ENCODE measurements around the gene C1GALT1. TPM values are rescaled to one million over a fixed set of nuclear protein-coding genes. Genes with fewer than 3 reads are reported as not detected.
A peak's percentile ranks its signal among the peaks of the same experiment; 100 is the strongest.
"Not testable (repeated sequence)": the region's sequence is repeated elsewhere in the genome, so short reads cannot be mapped to it uniquely, and the experiment has no call there.

Gene C1GALT1
- 27.6 and 45.5 TPM in 2 replicates for total RNA-seq

DNA sequence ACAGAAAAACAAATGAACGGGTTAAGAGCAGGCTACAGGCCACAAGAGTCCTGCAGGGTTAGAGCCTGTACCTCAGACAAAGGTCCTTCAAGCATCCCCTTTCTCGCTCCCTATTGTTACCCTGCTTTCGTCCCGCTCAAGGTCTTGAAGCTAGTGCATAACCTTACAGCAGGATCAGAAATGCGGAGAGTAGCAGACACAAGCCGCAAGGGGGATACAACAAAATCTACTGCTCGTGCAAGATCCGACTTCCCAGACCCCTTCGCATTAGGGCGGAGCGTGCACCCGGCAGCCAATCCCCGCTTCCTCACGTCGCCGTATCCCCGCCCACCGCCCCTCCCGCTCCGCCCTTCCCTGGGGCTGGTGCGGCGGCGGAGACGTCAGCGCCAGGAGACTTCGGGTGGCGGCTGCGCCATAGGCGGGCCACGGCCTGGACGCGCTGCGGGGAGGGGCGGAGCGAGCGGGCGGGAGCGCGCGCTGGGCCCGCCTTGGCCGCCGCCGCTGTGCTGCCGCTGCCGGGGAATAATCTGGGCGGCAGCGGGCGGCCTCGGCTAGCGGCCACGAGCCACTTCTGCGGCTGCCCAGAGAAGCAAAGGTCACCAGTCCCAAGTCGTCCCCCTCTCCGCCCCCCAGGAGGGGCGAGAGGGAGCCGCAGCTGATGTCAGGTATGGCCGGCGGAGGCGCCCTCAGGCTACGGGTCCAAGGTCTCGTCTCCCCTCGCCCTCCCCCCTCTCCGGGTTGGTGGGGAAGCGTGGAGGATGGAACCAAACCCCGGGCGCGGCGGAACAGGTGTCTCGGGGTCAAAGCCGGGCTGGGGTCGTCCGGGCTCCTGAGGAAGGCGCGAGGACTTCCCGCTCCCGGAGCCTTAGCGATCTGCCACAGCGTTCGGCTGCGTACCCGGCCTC lies at the start of gene C1GALT1:
Gene C1GALT1, plus strand, starts transcription at position 389 of the 905 bp plus-strand sequence. CDS start 51,776 bp downstream, outside the sequence.
- DNase-seq, result peak; percentile 99

DNA sequence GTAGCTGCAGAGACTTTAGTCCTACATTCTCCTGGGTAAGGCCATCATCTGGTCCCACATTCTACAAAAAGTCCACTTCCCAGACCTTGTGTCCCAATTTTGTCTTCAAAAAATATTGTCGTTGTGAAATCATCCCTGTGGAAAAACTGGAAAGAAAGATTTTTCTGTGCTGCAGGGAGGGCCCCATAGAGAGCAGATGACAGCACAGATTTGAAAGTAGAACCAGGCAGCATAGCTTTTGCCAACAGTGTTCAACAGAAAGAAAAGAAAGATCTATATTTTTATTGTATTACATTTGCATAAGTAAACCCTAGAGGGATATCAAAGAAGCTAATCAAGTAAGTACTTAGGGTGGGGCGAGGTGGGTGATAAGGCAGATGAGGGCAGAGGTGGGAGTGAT lies 48.3 kb upstream of the C1GALT1 start:
- DNase-seq, result no peak

- DNase-seq, result no peak
These were observed 47.3 kb upstream of the C1GALT1 start for GRCh38 chr7:7135074-7135473.

- DNase-seq, result not testable (repeated sequence)
These were observed 46.4 kb upstream of the C1GALT1 start for GRCh38 chr7:7135924-7136323.

DNA sequence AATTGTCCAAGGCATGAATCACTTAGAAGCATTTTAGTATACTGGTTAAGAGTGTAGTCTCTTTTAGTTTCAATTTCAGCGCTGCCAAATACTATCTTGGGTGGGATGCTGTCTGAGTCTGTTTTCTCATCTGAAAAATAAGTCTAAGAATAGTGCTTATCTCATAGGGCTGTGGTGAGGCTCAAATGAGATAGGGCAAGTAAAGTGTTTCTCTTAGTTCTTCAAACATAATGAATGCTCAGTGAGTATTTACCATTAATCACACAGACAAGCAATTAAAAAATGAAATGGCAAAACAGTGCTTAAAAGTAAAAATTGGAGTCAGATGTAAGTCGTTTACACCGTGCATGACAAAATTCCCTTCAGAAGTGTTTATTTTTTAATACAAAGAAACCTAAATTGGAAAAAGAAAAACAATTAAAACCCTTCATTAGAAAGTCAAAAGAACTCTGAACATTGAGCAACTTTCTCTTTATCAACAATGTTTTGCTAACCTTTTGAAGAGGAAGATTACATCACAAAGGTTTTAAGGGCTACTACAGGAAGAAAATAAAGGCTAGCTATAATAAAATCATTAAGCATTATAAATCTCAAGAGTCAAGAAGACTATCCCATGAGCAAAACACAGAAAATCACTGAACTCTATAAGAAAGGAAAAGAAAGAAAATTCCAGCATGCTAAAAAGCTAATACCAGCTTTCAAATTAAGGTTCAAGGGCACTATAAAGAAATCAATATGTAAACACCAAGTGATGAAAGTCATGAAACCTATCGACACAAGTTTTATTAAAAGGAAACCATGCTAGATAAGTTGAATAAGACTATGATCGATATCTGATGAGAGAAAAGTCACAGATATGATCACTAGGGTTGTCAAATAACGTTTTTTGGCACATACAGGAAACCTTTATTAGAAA lies 45.6 kb upstream of the C1GALT1 start:
- no peak for DNase-seq

- no peak for DNase-seq
These were observed 43.4 kb upstream of the C1GALT1 start for GRCh38 chr7:7138897-7139296.

DNA sequence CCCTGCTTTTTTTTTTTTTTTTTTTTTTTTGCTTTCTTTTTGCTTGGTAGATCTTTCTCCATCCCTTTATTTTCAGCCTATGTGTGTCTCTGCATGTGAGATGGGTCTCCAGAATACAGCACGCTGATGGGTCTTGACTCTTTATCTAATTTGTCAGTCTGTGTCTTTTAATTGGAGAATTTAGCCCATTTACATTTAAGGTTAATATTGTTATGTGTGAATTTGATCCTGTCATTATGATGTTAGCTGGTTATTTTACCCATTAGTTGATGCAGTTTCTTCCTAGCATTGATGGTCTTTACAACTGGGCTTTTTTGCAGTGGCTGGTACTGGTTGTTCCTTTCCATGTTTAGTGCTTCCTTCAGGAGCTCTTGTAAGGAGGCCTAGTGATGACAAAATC lies 38.9 kb upstream of the C1GALT1 start:
- DNase-seq, result not testable (repeated sequence)

DNA sequence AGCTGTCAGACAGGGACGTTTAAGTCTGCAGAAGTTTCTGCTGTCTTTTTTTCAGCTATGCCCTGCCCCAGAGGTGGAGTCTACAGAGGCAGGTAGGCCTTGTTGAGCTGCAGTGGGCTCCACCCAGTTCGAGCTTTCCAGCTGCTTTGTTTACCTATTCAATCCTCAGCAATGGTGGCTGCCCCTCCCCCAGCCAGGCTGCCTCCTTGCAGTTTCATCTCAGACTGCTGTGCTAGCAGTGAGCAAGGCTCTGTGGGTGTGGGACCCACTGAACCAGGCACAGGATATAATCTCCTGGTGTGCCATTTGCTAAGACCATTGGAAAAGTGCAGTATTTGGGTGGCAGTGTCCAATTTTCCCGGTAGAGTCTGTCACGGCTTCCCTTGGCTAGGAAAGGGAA lies 37.2 kb upstream of the C1GALT1 start:
- DNase-seq, result not testable (repeated sequence)

DNA sequence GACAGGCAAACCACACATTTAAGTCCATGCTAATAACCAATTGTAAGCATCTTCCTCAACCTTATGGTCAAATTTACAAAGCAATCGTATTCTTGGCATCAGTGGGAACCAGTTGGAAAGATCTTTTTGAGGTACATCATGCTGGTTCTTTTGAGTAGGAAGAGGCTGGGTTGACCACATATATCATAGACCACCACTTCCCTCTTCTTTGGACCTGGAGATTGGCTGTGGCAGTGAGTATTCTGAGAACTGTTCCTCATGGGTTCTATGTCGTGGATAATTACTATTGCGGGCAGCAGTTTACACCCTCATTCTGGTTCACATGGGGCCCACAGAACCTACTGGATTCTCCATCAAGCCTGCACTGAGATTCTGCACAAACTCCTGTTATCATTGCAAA lies 35.5 kb upstream of the C1GALT1 start:
- DNase-seq, result no peak

- DNase-seq, result no peak
These were observed 33.4 kb upstream of the C1GALT1 start for GRCh38 chr7:7148798-7149481.

GRCh38 chr7:7151285-7151684 lies 31.1 kb upstream of the C1GALT1 start:
- no peak for DNase-seq

DNA sequence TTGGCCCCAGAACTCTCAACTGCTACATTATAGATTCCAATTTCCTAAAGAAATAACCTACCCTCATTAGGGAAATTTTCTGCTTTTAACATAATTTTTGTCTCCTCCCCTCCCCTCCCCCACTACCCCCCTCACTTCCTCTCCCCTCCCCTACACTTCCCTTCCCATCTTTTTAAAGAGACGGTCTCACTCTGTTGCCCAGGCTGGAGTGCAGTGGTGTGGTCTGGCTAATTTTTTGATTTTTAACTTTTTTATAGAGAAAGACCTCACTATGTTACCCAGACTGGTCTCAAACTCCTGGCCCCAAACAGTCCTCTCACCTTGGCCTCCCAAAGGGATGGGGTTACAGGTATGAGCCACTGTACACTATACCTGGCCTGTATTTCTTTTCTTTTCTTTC lies 30.5 kb upstream of the C1GALT1 start:
- DNase-seq, result no peak

DNA sequence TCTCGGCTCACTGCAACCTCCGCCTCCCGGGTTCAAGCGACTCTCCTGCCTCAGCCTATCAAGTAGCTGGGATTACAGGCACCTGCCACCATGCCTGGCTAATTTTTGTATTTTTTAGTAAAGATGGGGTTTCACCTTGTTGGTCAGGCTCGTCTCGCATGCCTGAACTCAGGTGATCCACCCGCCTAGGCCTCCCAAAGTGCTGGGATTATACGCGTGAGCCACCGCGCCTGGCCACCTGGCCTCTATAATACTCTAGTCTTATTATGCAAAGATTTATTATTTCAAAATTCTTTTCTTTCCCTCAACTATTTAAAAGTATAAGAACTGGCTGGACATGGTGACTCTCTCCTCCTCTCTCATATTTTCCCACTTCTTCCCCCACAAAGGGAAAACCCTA lies 30.0 kb upstream of the C1GALT1 start:
- DNase-seq, result no peak

DNA sequence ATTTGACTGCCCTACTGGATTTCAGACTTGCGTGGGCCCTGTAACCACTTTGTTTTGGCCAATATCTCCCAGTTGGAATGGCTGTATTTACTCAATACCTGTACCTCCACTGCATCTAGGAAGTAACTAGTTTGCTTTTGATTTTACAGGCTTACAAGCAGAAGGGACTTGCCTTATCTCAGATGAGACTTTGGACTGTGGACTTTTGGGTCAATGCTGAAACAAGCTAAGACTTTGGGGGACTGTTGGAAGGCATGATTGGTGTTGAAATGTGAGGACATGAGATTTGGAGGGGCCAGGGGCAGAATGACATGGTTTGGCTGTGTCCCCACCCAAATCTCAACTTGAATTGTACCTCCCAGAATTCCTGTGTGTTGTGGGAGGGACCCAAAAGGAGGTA lies 28.0 kb upstream of the C1GALT1 start:
- DNase-seq, result not testable (repeated sequence)

DNA sequence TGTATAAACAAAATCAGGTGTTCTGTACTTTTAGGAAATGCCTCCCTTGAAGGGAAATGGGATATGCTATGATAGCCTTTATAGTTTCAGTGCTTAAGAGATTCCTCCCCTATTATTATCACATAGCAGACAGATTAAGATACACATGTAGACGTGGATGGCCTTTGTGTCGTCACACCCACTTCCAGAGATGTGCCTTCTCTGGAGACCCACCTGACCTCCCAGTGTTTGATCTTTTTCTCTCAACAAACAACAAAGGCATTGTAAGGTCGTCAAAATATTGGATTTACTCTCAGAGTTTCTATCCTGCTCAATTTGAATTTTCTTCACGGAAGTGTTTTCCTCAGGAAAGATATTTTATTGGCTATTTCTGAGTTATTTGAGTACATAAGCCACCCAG lies 25.7 kb upstream of the C1GALT1 start:
- DNase-seq, result no peak

DNA sequence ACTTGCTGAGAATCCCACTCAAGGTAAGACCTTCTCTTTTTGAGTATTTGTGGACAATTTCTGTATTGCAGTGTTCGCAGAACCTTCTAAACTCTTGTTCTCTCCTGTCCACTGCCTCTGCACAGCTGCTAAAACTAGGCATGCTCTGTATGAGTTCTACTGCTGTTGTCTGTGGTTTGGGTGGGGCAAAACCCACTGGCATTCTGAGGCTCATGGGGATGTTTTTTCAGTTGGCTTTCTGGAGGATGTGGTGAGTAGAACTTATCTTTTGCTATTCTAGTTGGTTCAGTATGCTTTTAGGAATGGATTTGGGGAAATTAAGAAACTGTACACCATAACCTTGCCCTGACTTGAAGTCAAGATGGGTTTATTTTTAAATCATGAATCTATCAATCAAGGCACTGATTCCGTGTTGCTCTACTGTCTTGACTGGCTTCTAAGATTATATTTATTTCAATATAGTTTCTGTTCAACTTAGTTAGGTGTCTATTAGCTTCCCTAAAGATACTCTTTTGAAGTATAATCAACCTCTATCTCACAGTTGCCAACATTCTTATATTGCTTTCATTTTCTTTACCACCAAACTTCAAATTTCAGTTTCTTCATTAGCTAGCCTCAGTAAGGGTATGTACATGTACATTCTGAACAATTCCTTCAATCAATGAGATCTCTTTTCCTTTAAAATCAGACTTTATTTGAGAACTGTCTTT lies 25.0 kb upstream of the C1GALT1 start:
- DNase-seq, result no peak

DNA sequence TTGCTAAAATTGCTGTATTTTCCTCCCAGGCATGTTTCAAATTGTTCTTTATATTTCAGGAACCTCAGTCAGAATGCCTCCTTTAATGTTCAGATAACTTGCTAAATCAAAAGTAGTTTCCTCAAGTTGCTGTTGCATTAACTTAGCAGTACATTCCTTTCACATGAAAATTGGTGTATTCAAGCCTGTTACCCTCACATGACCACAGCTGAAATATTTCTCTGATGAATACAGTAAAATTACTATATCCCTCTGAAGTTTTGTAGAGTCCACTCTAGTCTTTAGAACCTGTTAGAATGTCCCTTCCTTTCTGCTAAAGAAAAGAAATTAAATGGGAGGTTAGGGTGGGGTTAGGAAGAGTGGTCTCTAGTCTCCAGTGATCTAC lies 24.5 kb upstream of the C1GALT1 start:
- no peak for DNase-seq

DNA sequence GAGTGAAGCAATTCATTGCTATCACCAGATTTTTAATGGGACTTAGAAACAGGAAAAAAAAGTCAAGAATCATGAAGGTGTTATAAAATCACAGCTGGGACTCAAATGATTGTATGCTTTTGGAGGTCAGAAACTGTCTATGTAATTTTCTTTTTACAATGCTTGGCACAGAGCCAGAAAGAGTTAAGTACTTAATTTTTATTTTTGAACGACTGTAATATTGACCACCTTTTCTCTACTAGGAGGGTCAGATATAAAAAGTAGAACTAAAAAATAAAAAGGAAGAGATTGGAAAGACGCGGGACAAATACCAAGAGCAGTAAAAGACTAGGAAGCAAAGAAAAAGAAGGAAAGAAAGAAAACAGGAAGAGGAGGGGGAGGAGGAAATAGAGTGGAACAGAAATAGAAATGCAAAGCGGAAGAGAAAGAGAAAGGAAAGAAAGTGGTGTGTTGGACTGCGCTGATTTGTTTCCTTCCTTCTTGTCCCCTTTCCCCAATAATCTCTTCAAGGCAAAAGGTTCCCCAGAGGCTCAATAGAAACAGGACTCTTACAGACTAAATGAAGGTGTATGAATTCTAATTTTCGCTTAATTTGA lies 23.2 kb upstream of the C1GALT1 start:
- DNase-seq, result peak; percentile 42

DNA sequence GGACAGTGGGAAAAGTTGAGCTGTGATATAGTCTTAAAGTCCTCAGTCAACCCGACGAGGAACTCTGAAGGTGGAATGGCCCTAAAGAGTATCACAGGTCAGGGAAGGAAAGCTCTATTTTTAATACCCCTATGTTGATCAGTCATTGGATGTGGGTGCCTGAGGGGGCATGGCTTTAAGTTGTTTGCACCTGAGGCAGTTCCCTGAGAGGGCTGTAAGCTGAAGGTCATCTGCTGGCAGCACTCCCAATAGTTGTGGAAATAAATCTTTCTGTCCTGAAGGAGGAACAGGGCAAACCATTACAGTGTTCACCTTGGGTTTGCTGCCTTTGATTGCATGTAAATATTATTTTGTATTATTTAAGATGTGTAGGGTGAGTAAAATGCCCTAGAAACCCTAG lies 17.8 kb upstream of the C1GALT1 start:
- DNase-seq, result no peak

GRCh38 chr7:7165372-7165771 lies 17.0 kb upstream of the C1GALT1 start:
- DNase-seq, result no peak

DNA sequence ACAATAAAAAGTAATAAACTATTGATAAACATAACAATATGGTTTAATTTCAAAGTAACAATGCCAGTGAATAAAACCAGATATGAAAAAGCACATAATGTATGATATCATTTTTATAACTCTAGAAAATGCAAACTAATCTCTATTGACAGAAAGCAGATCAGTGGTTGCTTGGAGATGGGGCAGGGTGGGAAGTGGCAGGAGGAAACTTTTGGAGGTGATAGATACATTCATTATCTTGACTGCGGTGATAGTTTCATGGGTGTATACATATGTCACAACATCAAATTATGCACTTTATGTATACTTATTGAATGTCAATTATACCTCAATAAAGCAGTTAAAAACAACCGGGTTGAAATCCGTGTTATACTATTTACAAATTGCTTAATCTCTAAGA lies 16.0 kb upstream of the C1GALT1 start:
- no peak for DNase-seq

DNA sequence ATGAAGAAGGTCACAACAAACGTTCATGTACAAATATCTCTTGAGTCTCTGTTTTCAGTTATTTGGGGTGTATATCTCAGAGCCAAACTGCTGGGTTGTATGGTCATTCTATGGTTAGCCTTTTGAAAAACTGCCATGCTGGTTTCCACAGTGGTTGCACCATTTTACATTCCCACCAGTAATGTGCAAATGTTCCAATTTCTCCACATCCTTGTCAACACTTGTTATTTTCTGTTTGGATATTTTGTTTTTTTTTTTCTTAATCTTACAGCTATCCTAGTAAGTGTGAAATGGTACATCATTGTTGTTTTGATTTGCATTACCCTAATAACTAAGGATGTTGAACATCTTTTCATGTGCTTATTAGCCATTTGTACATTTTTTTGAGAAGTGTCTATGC lies 13.0 kb upstream of the C1GALT1 start:
- no peak for DNase-seq

Data from dermis blood vessel endothelial cell (primary cell).